Posterior cingulate gyrus (tissue), 11 donors: ENCODE measurements around the gene FLYWCH1.
A peak's percentile ranks its signal among the peaks of the same experiment; 100 is the strongest.

Source experiments
- DNase-seq, 10 donors: peaks; one replicate each; pipeline versions ENCODE4 v3.0.0 to v3.0.0-alpha.2; 2020 to 2021; ENCODE audit warnings: mixed read lengths in 3 of 10
- intact Hi-C: fragments of 100-400 bp; cut with DNase I; formaldehyde crosslinking; loops from one replicate; pipeline ENCODE4 v1.15.1; 2023

Gene FLYWCH1

DNA sequence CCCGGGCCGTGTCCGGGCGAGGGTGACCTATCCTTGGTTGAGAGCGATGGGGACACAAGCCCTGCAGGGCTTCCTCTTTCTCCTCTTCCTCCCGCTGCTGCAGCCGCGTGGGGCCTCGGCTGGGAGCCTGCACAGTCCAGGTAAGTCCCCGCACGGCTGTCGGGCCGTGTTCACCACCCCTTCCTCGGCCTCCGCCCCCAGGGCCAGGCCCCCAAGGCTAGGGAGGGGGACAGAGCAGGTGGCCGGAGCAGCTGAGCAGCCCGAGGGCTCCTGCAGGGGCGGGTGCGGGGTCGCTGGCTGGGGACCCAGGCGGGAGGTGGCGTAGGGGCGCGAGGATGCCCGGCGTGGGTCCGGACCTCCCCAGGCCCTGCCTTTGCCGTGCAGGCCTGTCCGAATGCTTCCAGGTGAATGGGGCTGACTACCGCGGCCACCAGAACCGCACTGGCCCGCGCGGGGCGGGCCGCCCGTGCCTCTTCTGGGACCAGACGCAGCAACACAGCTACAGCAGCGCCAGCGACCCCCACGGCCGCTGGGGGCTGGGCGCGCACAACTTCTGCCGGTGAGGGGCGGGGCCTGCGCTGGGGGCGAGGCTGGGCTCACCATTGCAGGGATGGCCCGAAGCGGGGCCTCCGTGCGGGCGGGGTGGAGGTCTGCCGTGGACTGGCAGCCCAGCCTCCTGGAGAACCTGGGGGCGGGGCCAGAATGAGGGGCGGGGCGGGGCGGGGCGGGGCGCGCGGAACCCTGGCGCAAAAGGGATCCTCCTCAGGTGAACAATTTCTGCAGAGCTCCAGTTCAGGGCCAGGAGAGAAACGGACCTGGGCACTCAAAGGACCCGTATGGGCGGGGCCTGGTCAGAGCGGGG, 53.0 kb downstream of the FLYWCH1 start:
- intact Hi-C loops: no loop called here
- peak in 1 of 10 donors; percentile 67 for DNase-seq

DNA sequence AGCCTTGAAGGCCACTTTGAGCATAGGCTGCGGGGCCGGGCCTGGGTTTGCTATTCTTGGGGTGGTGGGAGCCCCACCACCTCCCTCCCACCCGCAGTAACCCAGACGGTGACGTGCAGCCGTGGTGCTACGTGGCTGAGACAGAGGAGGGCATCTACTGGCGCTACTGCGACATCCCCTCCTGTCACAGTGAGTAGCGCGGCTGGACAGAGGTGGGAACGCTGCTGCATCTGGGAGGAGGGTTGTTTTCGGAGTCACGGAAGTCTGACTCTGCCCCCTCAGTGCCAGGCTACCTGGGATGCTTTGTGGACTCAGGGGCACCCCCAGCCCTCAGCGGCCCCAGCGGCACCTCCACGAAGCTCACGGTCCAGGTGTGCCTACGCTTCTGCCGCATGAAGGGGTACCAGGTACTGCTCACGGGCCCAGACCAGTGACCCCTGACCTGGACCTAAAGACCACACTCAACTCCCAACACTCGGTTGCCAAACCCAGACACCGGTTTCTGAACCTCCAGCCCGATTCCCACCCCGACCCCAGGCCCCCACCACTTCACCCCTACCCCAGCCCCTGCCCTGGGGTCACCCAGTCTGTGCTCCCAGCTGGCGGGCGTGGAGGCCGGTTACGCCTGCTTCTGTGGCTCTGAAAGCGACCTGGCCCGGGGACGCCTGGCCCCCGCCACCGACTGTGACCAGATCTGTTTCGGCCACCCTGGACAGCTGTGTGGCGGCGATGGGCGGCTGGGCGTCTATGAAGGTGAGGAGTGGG, 54.5 kb downstream of the FLYWCH1 start:
- intact Hi-C loops: no loop called here
- DNase-seq: no peak

DNA sequence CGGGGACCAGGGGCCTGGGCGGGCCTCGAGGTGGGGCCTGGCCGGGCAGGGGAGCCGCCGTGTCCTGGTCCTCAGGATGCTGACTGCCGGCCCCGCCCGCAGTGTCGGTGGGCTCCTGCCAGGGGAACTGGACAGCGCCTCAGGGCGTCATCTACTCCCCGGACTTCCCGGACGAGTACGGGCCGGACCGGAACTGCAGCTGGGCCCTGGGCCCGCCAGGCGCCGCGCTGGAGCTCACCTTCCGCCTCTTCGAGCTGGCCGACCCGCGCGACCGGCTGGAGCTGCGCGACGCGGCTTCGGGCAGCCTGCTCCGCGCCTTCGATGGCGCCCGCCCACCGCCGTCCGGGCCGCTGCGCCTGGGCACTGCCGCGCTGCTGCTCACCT, 55.1 kb downstream of the FLYWCH1 start:
- intact Hi-C loops: no loop called here
- DNase-seq: no peak

DNA sequence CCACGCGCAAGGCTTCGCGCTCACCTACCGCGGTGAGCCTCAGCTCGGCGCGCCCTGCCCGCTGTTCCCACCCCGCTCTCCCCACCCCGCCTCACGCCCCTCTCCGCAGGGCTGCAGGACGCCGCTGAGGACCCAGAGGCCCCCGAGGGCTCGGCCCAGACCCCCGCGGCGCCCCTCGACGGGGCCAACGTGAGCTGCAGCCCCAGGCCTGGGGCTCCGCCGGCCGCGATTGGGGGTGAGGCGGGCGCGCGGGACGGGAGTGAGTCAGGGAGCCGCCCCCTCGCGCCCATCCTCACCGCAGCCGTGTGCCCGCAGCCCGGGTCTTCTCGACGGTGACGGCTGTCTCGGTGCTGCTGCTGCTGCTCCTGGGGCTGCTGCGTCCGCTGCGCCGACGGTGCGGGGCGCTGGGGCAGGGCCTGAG, 55.5 kb downstream of the FLYWCH1 start:
- intact Hi-C loops: no loop called here
- no peak for DNase-seq

DNA sequence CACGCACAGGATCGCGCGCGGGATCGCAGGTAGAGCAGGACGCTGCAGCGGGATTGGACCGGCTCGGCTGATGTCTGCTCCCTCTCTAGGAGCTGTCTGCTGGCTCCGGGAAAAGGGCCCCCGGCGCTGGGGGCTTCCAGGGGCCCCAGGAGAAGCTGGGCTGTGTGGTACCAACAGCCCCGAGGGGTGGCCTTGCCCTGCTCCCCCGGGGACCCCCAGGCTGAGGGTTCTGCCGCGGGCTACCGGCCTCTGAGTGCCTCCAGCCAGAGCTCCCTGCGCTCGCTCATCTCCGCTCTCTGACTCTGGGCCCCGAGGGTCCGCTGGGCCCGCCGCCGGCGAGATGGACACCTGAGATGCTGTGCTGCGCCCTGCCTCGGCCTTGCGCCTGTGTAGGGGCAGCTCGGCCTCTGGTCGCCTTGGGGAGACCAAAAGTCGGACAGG, 56.0 kb downstream of the FLYWCH1 start:
- intact Hi-C loops: no loop called here
- no peak for DNase-seq

GRCh38 chr16:2968368-2968737, 56.6 kb downstream of the FLYWCH1 start:
- DNase-seq: no peak
- intact Hi-C loops: no loop called here

DNA sequence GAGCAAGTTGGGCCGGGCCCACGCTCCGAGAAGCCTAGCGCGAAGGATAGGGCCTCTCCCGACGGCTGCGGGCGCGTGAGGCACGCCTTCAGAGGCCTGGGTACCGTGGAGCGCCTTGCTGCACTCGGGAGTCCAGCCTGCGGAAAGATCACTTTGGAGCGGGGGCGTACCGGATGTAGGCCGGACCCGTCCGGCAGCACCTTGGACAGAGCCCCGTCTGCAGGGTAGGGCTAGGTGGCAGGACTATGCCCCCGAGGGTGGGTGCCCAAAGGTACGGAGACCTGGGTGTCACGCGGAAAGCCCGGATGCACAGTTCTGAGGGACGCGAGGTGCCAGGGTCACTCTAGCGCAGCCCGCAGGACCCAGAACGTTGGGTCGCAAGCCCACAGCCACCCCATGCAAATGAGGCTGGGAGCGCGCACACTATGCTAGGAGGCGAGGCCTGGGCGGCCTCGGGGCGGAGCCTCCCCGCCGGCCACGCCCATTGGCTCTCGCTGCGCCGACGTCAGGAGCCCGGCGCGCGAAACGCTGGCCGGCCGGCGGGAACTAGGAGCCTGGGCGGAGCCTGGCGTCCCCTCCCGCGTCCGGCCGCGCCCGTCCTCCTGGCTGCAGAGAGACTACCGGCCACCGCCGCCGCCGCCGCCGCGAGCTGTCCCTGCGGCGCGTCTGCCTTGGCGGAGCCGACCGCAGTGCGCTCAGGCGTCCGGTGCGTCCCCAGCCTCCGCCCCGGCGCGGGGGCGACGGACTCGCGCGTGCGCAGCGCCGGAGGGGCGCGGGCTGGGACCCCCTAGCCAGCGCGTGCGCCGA, 57.2 kb downstream of the FLYWCH1 start, which contains the start of gene PAQR4:
Gene PAQR4, plus strand, starts transcription at position 611 of the 807 bp plus-strand sequence. CDS start 327 bp downstream, outside the sequence.
- peak; percentile 75 to 98 (median 84) for DNase-seq
- intact Hi-C loops: no loop called here

DNA sequence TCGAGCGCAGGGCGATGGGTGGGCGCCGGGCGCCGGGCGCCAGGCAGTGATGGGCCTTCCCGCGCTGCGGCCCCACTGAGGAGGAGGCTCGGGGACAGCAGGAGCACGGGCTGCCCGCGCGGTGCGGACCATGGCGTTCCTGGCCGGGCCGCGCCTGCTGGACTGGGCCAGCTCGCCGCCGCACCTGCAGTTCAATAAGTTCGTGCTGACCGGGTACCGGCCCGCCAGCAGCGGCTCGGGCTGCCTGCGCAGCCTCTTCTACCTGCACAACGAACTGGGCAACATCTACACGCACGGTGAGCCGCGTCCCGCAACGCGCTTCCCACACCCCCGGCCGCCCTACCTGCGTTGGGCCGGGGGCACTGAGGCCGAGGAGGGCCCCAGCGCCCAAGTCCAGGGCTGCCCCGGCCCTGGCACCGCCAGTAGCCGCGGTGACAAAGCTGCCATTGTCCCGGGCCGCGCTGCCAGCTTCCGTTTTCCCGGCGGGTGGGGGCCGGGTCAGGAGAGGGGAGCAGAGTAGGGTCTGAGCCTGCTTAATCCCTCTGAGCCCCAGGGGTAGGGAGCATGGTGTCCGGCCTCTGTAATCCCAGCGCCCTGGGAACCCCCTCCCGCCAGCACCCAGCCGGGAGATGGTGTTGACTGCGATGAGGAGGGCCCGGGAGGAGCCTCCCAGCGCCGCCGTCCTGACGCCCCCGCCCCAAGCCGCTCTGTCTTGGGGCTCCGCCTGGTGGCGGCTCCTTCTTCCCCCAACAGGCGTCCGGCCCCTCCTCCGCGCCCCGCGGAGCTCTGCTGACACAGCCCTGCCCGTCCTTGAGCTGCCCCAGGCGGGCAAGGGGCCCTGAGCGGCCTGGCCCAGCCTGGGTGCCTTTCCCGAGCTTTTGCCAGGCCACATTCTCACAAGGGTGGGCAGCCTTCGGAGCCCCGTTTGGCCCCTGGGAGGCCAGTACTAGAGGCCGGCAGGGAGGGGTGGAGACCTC, 58.1 kb downstream of the FLYWCH1 start:
- peak; percentile 51 to 95 (median 68) for DNase-seq
- intact Hi-C loops: no loop called here

- intact Hi-C loops: no loop called here
- DNase-seq: no peak
Observed at GRCh38 chr16:2970563-2970962, 58.8 kb downstream of the FLYWCH1 start.

DNA sequence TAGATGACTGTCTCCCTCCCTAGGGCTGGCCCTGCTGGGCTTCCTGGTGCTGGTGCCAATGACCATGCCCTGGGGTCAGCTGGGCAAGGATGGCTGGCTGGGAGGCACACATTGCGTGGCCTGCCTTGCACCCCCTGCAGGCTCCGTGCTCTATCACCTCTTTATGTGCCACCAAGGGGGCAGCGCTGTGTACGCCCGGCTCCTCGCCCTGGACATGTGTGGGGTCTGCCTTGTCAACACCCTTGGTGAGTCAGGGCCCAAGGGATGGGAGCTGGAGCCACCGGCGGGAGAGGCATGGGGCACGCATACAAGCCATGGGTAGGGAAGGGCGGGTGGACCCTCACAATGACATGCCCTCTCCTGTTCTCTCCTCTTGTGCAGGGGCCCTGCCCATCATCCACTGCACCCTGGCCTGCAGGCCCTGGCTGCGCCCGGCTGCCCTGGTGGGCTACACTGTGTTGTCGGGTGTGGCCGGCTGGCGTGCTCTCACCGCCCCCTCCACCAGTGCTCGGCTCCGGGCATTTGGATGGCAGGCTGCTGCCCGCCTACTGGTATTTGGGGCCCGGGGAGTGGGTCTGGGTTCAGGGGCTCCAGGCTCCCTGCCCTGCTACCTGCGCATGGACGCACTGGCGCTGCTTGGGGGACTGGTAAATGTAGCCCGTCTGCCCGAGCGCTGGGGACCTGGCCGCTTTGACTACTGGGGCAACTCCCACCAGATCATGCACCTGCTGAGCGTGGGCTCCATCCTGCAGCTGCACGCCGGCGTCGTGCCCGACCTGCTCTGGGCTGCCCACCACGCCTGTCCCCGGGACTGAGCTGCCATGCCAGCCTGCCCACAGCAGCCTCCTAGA, 59.6 kb downstream of the FLYWCH1 start:
- intact Hi-C loops: no loop called here
- DNase-seq: no peak

- DNase-seq: peak in 1 of 10 donors; percentile 35
- intact Hi-C loops: no loop called here
Observed at GRCh38 chr16:2971985-2972784, 60.5 kb downstream of the FLYWCH1 start.

DNA sequence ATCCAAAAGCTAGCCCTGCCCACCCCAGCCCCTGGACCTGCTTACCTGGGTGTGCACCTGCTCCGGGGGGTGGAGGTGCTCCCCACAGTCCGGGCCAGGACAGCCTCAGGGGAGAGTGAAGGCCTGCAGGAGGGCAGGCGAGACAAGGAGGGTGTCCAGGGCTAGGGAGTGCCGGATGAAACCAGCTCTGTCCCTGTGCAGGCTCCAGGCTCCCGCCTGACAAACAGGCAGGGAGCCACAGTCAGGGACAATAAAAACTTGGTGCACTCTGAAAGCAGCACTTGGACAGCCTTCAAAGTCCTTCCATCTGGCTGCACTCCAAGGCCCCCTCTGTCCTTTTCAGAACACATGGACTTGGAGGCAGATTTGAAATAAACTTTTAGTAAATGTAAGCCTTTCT, 61.4 kb downstream of the FLYWCH1 start:
- peak in 1 of 10 donors; percentile 48 for DNase-seq
- intact Hi-C loops: no loop called here

- intact Hi-C loops: no loop called here
- DNase-seq: no peak
Observed at GRCh38 chr16:2973605-2974318, 62.0 kb downstream of the FLYWCH1 start.

GRCh38 chr16:2974319-2975056, 62.8 kb downstream of the FLYWCH1 start:
- no peak for DNase-seq
- intact Hi-C loops: no loop called here

DNA sequence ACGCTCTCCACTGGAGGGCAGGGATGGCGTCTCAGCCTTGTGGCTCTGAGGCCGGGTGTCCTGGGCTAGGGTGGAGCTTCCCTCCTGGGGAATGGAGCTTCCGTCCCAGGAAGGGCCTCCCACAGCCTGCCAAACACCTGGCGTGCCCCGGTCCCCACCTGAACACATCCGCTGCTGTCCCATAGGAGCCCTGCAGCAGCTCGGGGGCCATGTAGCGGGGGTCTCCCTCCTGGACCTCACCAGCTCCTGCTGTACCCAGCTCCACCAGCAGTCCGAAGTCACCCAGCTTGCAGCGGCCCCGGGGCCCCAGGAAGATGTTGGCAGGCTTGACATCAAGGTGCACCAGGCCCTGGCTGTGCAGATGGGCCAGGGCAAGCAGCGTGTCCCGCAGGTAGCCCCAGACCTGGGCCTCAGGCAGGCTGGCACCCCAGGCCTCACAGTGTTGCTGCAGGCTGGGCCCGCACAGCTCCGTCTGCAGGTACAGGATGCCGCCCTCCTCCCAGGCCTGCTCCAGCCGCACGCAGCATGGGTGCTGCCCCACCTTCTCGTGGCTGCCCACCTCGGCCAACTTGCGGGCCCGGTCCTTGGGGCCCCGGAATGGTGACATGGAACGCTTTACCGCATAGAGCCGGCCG, 63.5 kb downstream of the FLYWCH1 start:
- DNase-seq: no peak
- intact Hi-C loops: no loop called here

DNA sequence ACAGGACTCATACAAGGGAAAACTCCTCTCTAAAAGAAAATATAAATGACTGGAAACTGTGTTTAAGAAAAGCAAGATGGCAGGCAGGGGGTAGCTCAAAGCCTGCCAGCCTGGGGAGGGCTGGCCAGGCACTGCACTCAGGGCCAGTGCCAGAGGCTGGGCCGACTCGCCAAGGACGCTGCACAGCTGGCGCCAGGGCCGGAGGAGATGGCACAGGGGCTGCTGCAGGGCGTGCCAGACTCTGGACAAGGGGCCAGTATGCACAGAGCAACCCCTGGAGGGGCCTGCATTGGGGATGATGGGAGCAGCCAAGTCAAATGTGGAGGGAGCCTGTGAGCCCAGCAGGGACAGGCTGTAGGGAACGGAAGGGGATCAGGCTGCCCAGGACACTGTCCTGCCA, 64.5 kb downstream of the FLYWCH1 start:
- DNase-seq: peak in 1 of 10 donors; percentile 37
- intact Hi-C loops: no loop called here
